ENCODE measurements around the gene NDUFS7. TPM values are rescaled to one million over a fixed set of nuclear protein-coding genes. Genes with fewer than 3 reads are reported as not detected.

The NDUFS7 gene
- total and polyA plus RNA-seq, 10 of the 15 experiments (the other 5 are each of a cell fraction or from before 2014, with no cell fraction given), result 5.1 to 282 (median 92.9) TPM

- SMC1A ChIA-PET (ENCODE audit: uncharacterized antibody, unreplicated experiment), result no interaction called here
- RAD21 ChIA-PET (ENCODE audit: unreplicated experiment), result no interaction called here
Measured at GRCh38 chr19:1423436-1424191, 39.9 kb downstream of the NDUFS7 start.

GRCh38 chr19:1424192-1424955, 40.7 kb downstream of the NDUFS7 start:
- 92% methylated on average over 32 of the region's 42 CpGs for WGBS (ENCODE audit: insufficient coverage, insufficient replicate concordance, low lambda C conversion rate, missing lambda C conversion rate)
- Histone ChIP-seq H2AFZ (ENCODE audit: control insufficient read depth, low read depth, low read length) (no peak overlapping the region), H3K4me3 (no peak overlapping the region), H4K20me1 (ENCODE audit: control insufficient read depth, insufficient read depth) (no peaks in the 10 kb centered on the region), H3K9me3 (replicated peaks; ENCODE audit: control insufficient read depth, insufficient read depth, low read length) (no peaks in the 10 kb centered on the region), H3K79me2 (ENCODE audit: control insufficient read depth, insufficient read depth, low read length) (no peaks in the 10 kb centered on the region), H3K4me2 (ENCODE audit: control insufficient read depth, insufficient read depth) (no peak overlapping the region), H3K4me1 (ENCODE audit: control insufficient read depth, insufficient read depth, low read length) (no peaks in the 10 kb centered on the region), H3K9ac (ENCODE audit: control insufficient read depth, insufficient read depth, low read length) (no peak overlapping the region), H3K27me3 (replicated peaks in 1 of 2; ENCODE audit: control insufficient read depth in 2 of 2, insufficient read depth in 2 of 2, low read length in 1 of 2) (no peaks in the 10 kb centered on the region), H3K27ac (ENCODE audit: control insufficient read depth, insufficient read depth) (no peak overlapping the region), H3K36me3 (ENCODE audit: control insufficient read depth in 2 of 2, insufficient read depth in 2 of 2, low read length in 1 of 2) (peaks cover 14 to 57% of the 10 kb centered on the region in 2 experiments; a peak in 3 of 4 replicates)
- in situ Hi-C loops (cut with MboI) (no loop called here), intact Hi-C loops (cut with micrococcal nuclease; ENCODE audit: unreplicated experiment) (no loop called here)
- peak; percentile 50 for TF ChIP-seq POLR2A (IDR thresholded peaks at IDR 0.05; ENCODE audit: low read depth, low read length)
- no peak for TF ChIP-seq ZNF274 (IDR thresholded peaks at IDR 0.05; ENCODE audit: insufficient read depth, insufficient read length)
- TF ChIP-seq PAX5 (IDR thresholded peaks at IDR 0.05; ENCODE audit: borderline replicate concordance, low read depth, low read length), result peak; percentile 57; the same call in 1 of the 2 replicates
- ChIA-PET POLR2A (interaction anchor here (0.5 kb wide), 1 partner anchor 12 kb away, joined by 3 read pairs; no protein-coding TSS in a partner anchor), CTCF (no interaction called here), RAD21 (ENCODE audit: unreplicated experiment) (no interaction called here), SMC1A (ENCODE audit: uncharacterized antibody, unreplicated experiment) (no interaction called here)
- DNase-seq (ENCODE audit: low read depth, low spot score) (no peak), ATAC-seq (no peak), FAIRE-seq (no peak)
- no TSS peak for BruUV-seq (replicated peaks)

More at GRCh38 chr19:1423436-1424191, 39.9 kb downstream of the NDUFS7 start:
- Histone ChIP-seq H3K27me3 (replicated peaks in 1 of 2; ENCODE audit: control insufficient read depth in 2 of 2, insufficient read depth in 2 of 2, low read length in 1 of 2) (no peaks in the 10 kb centered on the region), H3K9ac (ENCODE audit: control insufficient read depth, insufficient read depth, low read length) (no peak overlapping the region), H2AFZ (ENCODE audit: control insufficient read depth, low read depth, low read length) (no peak overlapping the region), H3K4me3 (no peak overlapping the region), H3K36me3 (ENCODE audit: control insufficient read depth in 2 of 2, insufficient read depth in 2 of 2, low read length in 1 of 2) (peaks cover 19 to 57% of the 10 kb centered on the region in 2 experiments; a peak in 3 of 4 replicates), H3K4me1 (ENCODE audit: control insufficient read depth, insufficient read depth, low read length) (no peaks in the 10 kb centered on the region), H4K20me1 (ENCODE audit: control insufficient read depth, insufficient read depth) (no peaks in the 10 kb centered on the region), H3K79me2 (ENCODE audit: control insufficient read depth, insufficient read depth, low read length) (no peaks in the 10 kb centered on the region), H3K27ac (ENCODE audit: control insufficient read depth, insufficient read depth) (no peak overlapping the region), H3K9me3 (replicated peaks; ENCODE audit: control insufficient read depth, insufficient read depth, low read length) (no peaks in the 10 kb centered on the region), H3K4me2 (ENCODE audit: control insufficient read depth, insufficient read depth) (no peak overlapping the region)
- WGBS (ENCODE audit: insufficient coverage, insufficient replicate concordance, low lambda C conversion rate, missing lambda C conversion rate), result 97% methylated on average over 40 of the region's 40 CpGs
- TF ChIP-seq CHD2 (IDR thresholded peaks at IDR 0.05; ENCODE audit: borderline replicate concordance, low read depth, low read length) (no peak), EZH2 (IDR thresholded peaks at IDR 0.05; ENCODE audit: borderline replicate concordance, control insufficient read depth, low read depth, low read length) (no peak), EGR1 (IDR thresholded peaks at IDR 0.05; ENCODE audit: borderline replicate concordance in 1 of 2, low read depth in 2 of 2, low read length in 2 of 2) (no peak)
- ChIA-PET CTCF (no interaction called here), POLR2A (interaction anchor here (0.5 kb wide), 1 partner anchor 13 kb away, joined by 3 read pairs; no protein-coding TSS in a partner anchor)
- no peak for FAIRE-seq
- in situ Hi-C loops (cut with MboI) (no loop called here), intact Hi-C loops (cut with micrococcal nuclease; ENCODE audit: unreplicated experiment) (no loop called here)
- DNase-seq (ENCODE audit: low read depth, low spot score), result no peak
- ATAC-seq, result no peak
- no TSS peak for BruUV-seq (replicated peaks)

All from GM12878 (cell line).